HCT116 (cell line): ENCODE data around the gene CXCL8. TPM values are rescaled to one million over a fixed set of nuclear protein-coding genes. Genes with fewer than 3 reads are reported as not detected.

Experiments
- ATAC-seq: fragments of 200-7000 bp; cut with Tn5 transposase; 2 replicates; pipeline ENCODE4 v1.9.1; 2020; ENCODE audit warnings: mild to moderate bottlenecking, moderate library complexity
- BruUV-seq: library from RNA; stranded (reverse); fragments of 400-500 nt; replicated peaks from 2 replicates; lab custom pipeline; 2021; lab: Mats Ljungman, UMichigan
- CTCF ChIA-PET: fragments of 300-600 bp; sonication (Branson Sonifier 250); formaldehyde crosslinking; loops from one replicate; lab custom pipeline; 2021; ENCODE audit warnings: antibody characterized with exemption; lab: Charles Lee
- POLR2A ChIA-PET: fragments of 300-600, 350-600 bp; sonication (Branson Sonifier 250); formaldehyde crosslinking; loops from one replicate; lab custom pipeline; 2021; ENCODE audit warnings: antibody characterized with exemption; lab: Charles Lee
- RAD21 ChIA-PET, 2 experiments: fragments of 300-600 bp; sonication (Branson Sonifier 250); formaldehyde crosslinking; loops; one replicate each; lab custom pipeline; 2023; ENCODE audit warnings: low total read pairs in 2 of 2; ENCODE audit not compliant: uncharacterized antibody in 2 of 2, unreplicated experiment in 2 of 2, low non-redundant PET in 1 of 2; lab: Charles Lee
- DNase-seq: peaks from one replicate; pipeline ENCODE4 v3.0.0-alpha.2; 2010; ENCODE audit warnings: low read depth, low spot score
- H2AFZ ChIP-seq: fragments of 200-600 bp; shearing (Covaris generic), sonication (generic); 2 replicates; pipeline ENCODE4 v1.6.1; 2017; ENCODE audit warnings: low read depth, mixed run types, mixed read lengths, antibody characterized with exemption, low read length; ENCODE audit not compliant: poor library complexity, severe bottlenecking
- H3K27ac ChIP-seq: 2 replicates; pipeline ENCODE4 v1.5.1; 2012; ENCODE audit warnings: low read depth, low read length
- H3K27me3 ChIP-seq: fragments of 200-600 bp; sonication (generic); 2 replicates; pipeline ENCODE4 v1.6.1; 2016; ENCODE audit warnings: mixed run types, low read length, mixed read lengths; ENCODE audit not compliant: insufficient read depth
- H3K36me3 ChIP-seq, 2 experiments: fragments of 200-500 bp in 1 of 2; fragments of 200-600 bp in 1 of 2; sonication (Bioruptor generic) in 1 of 2; sonication (generic) in 1 of 2; 2 replicates each; pipeline versions ENCODE4 v1.5.1 to v1.6.1; 2014 to 2016; ENCODE audit warnings: low read length in 2 of 2, inconsistent platforms in 1 of 2, mixed read lengths in 1 of 2, mixed run types in 1 of 2; ENCODE audit not compliant: insufficient read depth in 2 of 2, control insufficient read depth in 1 of 2
- H3K4me1 ChIP-seq, 2 experiments: fragments of 200-600 bp in 1 of 2; sonication (generic) in 1 of 2; 2 replicates each; pipeline versions ENCODE4 v1.5.1 to v1.6.1; 2012 to 2017; ENCODE audit warnings: low read length in 2 of 2, inconsistent platforms in 1 of 2, mild to moderate bottlenecking in 1 of 2, mixed read lengths in 1 of 2, mixed run types in 1 of 2, moderate library complexity in 1 of 2; ENCODE audit not compliant: insufficient read depth in 2 of 2, control insufficient read depth in 1 of 2
- H3K4me2 ChIP-seq: fragments of 200-600 bp; sonication (generic); 2 replicates; pipeline ENCODE4 v1.6.1; 2017; ENCODE audit warnings: mixed run types, low read length, mixed read lengths
- H3K4me3 ChIP-seq, 2 experiments: fragments of 200-600 bp in 1 of 2; sonication (generic) in 1 of 2; replicated peaks in 1 of 2; 2 replicates each; pipeline ENCODE4 v1.5.1; 2011 to 2016; ENCODE audit warnings: low read length in 2 of 2, control low read depth in 1 of 2, low read depth in 1 of 2, mild to moderate bottlenecking in 1 of 2, mixed read lengths in 1 of 2, mixed run types in 1 of 2
- H3K79me2 ChIP-seq: fragments of 200-600 bp; sonication (generic); 2 replicates; pipeline ENCODE4 v1.6.1; 2017; ENCODE audit warnings: mild to moderate bottlenecking, mixed run types, low read length, moderate library complexity, mixed read lengths; ENCODE audit not compliant: insufficient read depth
- H3K9ac ChIP-seq: fragments of 200-600 bp; sonication (generic); 2 replicates; pipeline ENCODE4 v1.6.1; 2016; ENCODE audit warnings: low read length, mixed read lengths
- H3K9me2 ChIP-seq: fragments of 200-600 bp; sonication (generic), shearing (Covaris generic); 2 replicates; pipeline ENCODE4 v1.6.1; 2017; ENCODE audit warnings: mixed run types, mild to moderate bottlenecking, moderate library complexity; ENCODE audit not compliant: insufficient read depth
- H3K9me3 ChIP-seq, 2 experiments: fragments of 200-500 bp in 1 of 2; fragments of 200-600 bp in 1 of 2; sonication (Bioruptor generic) in 1 of 2; sonication (generic) in 1 of 2; 2 replicates each; pipeline ENCODE4 v1.6.1; 2014 to 2017; ENCODE audit warnings: low read length in 2 of 2, mixed read lengths in 2 of 2, inconsistent platforms in 1 of 2, low read depth in 1 of 2, mild to moderate bottlenecking in 1 of 2, mixed run types in 1 of 2, moderate library complexity in 1 of 2; ENCODE audit not compliant: control insufficient read depth in 1 of 2, insufficient read depth in 1 of 2
- H4K20me1 ChIP-seq: fragments of 200-600 bp; sonication (generic), shearing (Covaris generic); 2 replicates; pipeline ENCODE4 v1.6.1; 2017; ENCODE audit warnings: mixed run types, mild to moderate bottlenecking, moderate library complexity; ENCODE audit not compliant: insufficient read depth
- ATF3 ChIP-seq: IDR thresholded peaks from 2 replicates; pipeline ENCODE4 v1.6.1; 2012
- CEBPB ChIP-seq: IDR thresholded peaks from 2 replicates; pipeline ENCODE4 v1.6.1; 2012; ENCODE audit warnings: low read depth
- EGR1 ChIP-seq: IDR thresholded peaks from 2 replicates; pipeline ENCODE4 v1.6.1; 2012; ENCODE audit warnings: low read depth
- ELF1 ChIP-seq: IDR thresholded peaks from 2 replicates; pipeline ENCODE4 v1.6.1; 2012; ENCODE audit warnings: low read depth, borderline replicate concordance
- EZH2 ChIP-seq: fragments of 200-600 bp; sonication (generic); IDR thresholded peaks from 2 replicates; pipeline ENCODE4 v1.6.1; 2017; ENCODE audit warnings: antibody characterized with exemption, mixed run types
- EZH2phosphoT487 ChIP-seq: fragments of 200-600 bp; IDR thresholded peaks from 2 replicates; pipeline ENCODE4 v1.6.1; 2018; ENCODE audit warnings: antibody characterized with exemption, borderline replicate concordance
- FOSL1 ChIP-seq: IDR thresholded peaks from 2 replicates; pipeline ENCODE4 v1.6.1; 2012; ENCODE audit warnings: low read depth
- JUND ChIP-seq: IDR thresholded peaks from 2 replicates; pipeline ENCODE4 v1.6.1; 2012
- MAX ChIP-seq: IDR thresholded peaks from 2 replicates; pipeline ENCODE4 v1.6.1; 2012
- POLR2AphosphoS5 ChIP-seq: IDR thresholded peaks from 2 replicates; pipeline ENCODE4 v1.6.1; 2011; ENCODE audit warnings: mild to moderate bottlenecking, low read depth, low read length, moderate library complexity
- RAD21 ChIP-seq: IDR thresholded peaks from 2 replicates; pipeline ENCODE4 v1.6.1; 2012; ENCODE audit warnings: low read depth, mild to moderate bottlenecking
- SIN3A ChIP-seq: IDR thresholded peaks from 2 replicates; pipeline ENCODE4 v1.6.1; 2012; ENCODE audit warnings: low read depth
- SRF ChIP-seq: IDR thresholded peaks from 2 replicates; pipeline ENCODE4 v1.6.1; 2012; ENCODE audit warnings: low read depth
- TCF7L2 ChIP-seq: IDR thresholded peaks from 2 replicates; pipeline ENCODE4 v1.7.0; 2011; ENCODE audit warnings: borderline replicate concordance, inconsistent platforms; ENCODE audit not compliant: insufficient read depth, insufficient read length; ENCODE audit errors: extremely low read depth
- ZFX ChIP-seq: fragments of 450-650 bp; IDR thresholded peaks from 2 replicates; pipeline ENCODE4 v1.6.1; 2017
- intact Hi-C: fragments of 100-400 bp; cut with micrococcal nuclease; formaldehyde crosslinking; loops from 2 replicates; pipeline ENCODE4 v1.10.0; 2022
- total RNA-seq: library from RNA; stranded (reverse); gene quantifications from one replicate; pipeline ENCODE4 v1.2.1, GENCODE V29; 2021; ENCODE audit not compliant: unreplicated experiment

CXCL8 gene
- total RNA-seq, 1 experiment from 2014 or later, result 1.8 TPM

DNA sequence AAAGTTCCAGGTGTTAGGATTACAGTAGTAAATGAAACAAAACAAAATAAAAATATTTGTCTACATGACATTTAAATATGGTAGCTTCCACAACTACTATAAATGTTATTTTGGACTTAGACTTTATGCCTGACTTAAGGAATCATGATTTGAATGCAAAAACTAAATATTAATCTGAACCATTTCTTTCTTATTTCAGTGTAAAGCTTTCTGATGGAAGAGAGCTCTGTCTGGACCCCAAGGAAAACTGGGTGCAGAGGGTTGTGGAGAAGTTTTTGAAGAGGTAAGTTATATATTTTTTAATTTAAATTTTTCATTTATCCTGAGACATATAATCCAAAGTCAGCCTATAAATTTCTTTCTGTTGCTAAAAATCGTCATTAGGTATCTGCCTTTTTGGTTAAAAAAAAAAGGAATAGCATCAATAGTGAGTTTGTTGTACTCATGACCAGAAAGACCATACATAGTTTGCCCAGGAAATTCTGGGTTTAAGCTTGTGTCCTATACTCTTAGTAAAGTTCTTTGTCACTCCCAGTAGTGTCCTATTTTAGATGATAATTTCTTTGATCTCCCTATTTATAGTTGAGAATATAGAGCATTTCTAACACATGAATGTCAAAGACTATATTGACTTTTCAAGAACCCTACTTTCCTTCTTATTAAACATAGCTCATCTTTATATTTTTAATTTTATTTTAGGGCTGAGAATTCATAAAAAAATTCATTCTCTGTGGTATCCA, 1.6 kb downstream of the CXCL8 start:
- ChIA-PET CTCF (interaction anchor here (1.4 kb wide), 1 partner anchor 122 kb away, joined by 5 read pairs; no protein-coding TSS in a partner anchor), POLR2A (no interaction called here), RAD21 (no interaction called here)
- Histone ChIP-seq H3K9me2 (peaks cover 2% of the 10 kb centered on the region; the same call in 1 of the 2 replicates), H3K4me1 (peaks cover 13 to 18% of the 10 kb centered on the region in 2 experiments; a peak in 3 of 4 replicates), H3K4me2 (no peak overlapping the region), H2AFZ (no peak overlapping the region), H3K9me3 (no peaks in the 10 kb centered on the region), H3K27me3 (no peaks in the 10 kb centered on the region), H3K9ac (no peak overlapping the region), H4K20me1 (no peaks in the 10 kb centered on the region), H3K79me2 (no peaks in the 10 kb centered on the region), H3K36me3 (no peaks in the 10 kb centered on the region), H3K27ac (no peak overlapping the region), H3K4me3 (no peak overlapping the region)
- DNase-seq, result no peak
- intact Hi-C loops, result no loop called here
- BruUV-seq, result no TSS peak
- ATAC-seq, result no peak
- no peak for TF ChIP-seq SRF
- no peak for TF ChIP-seq EZH2
- no peak for TF ChIP-seq EGR1
- TF ChIP-seq CEBPB, result no peak
- TF ChIP-seq SIN3A, result no peak
- TF ChIP-seq EZH2phosphoT487, result no peak
- no peak for TF ChIP-seq ATF3
- no peak for TF ChIP-seq RAD21
- no peak for TF ChIP-seq POLR2AphosphoS5
- TF ChIP-seq TCF7L2, result no peak
- TF ChIP-seq MAX, result no peak
- TF ChIP-seq JUND, result no peak
- TF ChIP-seq ZFX, result no peak
- TF ChIP-seq ELF1, result no peak
- no peak for TF ChIP-seq FOSL1
